Activated gamma-delta T cell treated with Interleukin-2 at 50 U/mL for 16 hours (primary cell): ENCODE measurements around the gene LRP8.
A peak's percentile ranks its signal among the peaks of the same experiment; 100 is the strongest.
"Not testable (repeated sequence)": the region's sequence is repeated elsewhere in the genome, so short reads cannot be mapped to it uniquely, and the experiment has no call there.

Experiments used
- DNase-seq: peaks from one replicate; pipeline ENCODE4 v3.0.0-alpha.2; 2020

Gene LRP8

GRCh38 chr1:53303243-53303642 is 24.6 kb downstream of the LRP8 start:
- DNase-seq, result no peak

GRCh38 chr1:53299233-53299632 is 28.6 kb downstream of the LRP8 start:
- no peak for DNase-seq

- DNase-seq, result no peak
Measured at GRCh38 chr1:53298045-53298637, 29.7 kb downstream of the LRP8 start.

- no peak for DNase-seq
Measured at GRCh38 chr1:53297195-53297594, 30.7 kb downstream of the LRP8 start.

- no peak for DNase-seq
Measured at GRCh38 chr1:53296117-53296749, 31.6 kb downstream of the LRP8 start.

- DNase-seq, result no peak
Measured at GRCh38 chr1:53295726-53296116, 32.1 kb downstream of the LRP8 start.

- no peak for DNase-seq
Measured at GRCh38 chr1:53295295-53295694, 32.6 kb downstream of the LRP8 start.

- peak; percentile 14 for DNase-seq
Measured at GRCh38 chr1:53294567-53294966, 33.3 kb downstream of the LRP8 start.

GRCh38 chr1:53294061-53294460 is 33.8 kb downstream of the LRP8 start:
- DNase-seq, result no peak

GRCh38 chr1:53293123-53293522 is 34.7 kb downstream of the LRP8 start:
- no peak for DNase-seq

GRCh38 chr1:53292690-53293089 is 35.2 kb downstream of the LRP8 start:
- no peak for DNase-seq

- DNase-seq, result no peak
Measured at GRCh38 chr1:53291574-53291973, 36.3 kb downstream of the LRP8 start.

GRCh38 chr1:53288790-53289429 is 39.0 kb downstream of the LRP8 start:
- no peak for DNase-seq

GRCh38 chr1:53288002-53288789 is 39.7 kb downstream of the LRP8 start:
- no peak for DNase-seq

GRCh38 chr1:53286955-53287354 is 40.9 kb downstream of the LRP8 start:
- no peak for DNase-seq

- DNase-seq, result no peak
Measured at GRCh38 chr1:53285969-53286760, 41.7 kb downstream of the LRP8 start.

GRCh38 chr1:53285546-53285945 is 42.3 kb downstream of the LRP8 start:
- DNase-seq, result no peak

- no peak for DNase-seq
Measured at GRCh38 chr1:53284224-53285020, 43.4 kb downstream of the LRP8 start.

- not testable (repeated sequence) for DNase-seq
Measured at GRCh38 chr1:53283156-53283555, 44.7 kb downstream of the LRP8 start.

GRCh38 chr1:53281133-53281532 is 46.7 kb downstream of the LRP8 start:
- DNase-seq, result no peak

GRCh38 chr1:53280496-53280895 is 47.4 kb downstream of the LRP8 start:
- no peak for DNase-seq
